Body of pancreas (tissue), 4 donors: ENCODE data around the gene HSPA4L. TPM values are rescaled to one million over a fixed set of nuclear protein-coding genes. Genes with fewer than 3 reads are reported as not detected.

ENCODE experiments used
- ATAC-seq: fragments of 150-250 bp; one replicate; pipeline ENCODE4 v1.9.1; 2016
- DNase-seq, 4 donors: peaks; one replicate each; pipeline ENCODE4 v3.0.0-alpha.2; 2019
- H3K27ac ChIP-seq, 4 donors: fragments of 200-600 bp; sonication (generic); 1 replicate in 3 of 4; 2 replicates in 1 of 4; pipeline versions ENCODE4 v1.5.1 to v1.6.1; 2016 to 2019; ENCODE audit warnings: mild to moderate bottlenecking in 1 of 4, mixed read lengths in 1 of 4, moderate library complexity in 1 of 4
- H3K27me3 ChIP-seq, 2 donors: fragments of 200-600 bp; sonication (generic); one replicate each; pipeline ENCODE4 v1.6.0; 2016; ENCODE audit warnings: mild to moderate bottlenecking in 1 of 2
- H3K36me3 ChIP-seq, 2 donors: fragments of 200-600 bp; sonication (generic); replicated peaks in 1 of 2; 2 replicates each; pipeline ENCODE4 v1.5.1; 2016; ENCODE audit warnings: low read depth in 2 of 2; ENCODE audit not compliant: insufficient read depth in 1 of 2
- H3K4me1 ChIP-seq: fragments of 200-600 bp; sonication (generic); one replicate; pipeline ENCODE4 v1.6.0; 2016
- H3K4me3 ChIP-seq, 2 donors: fragments of 200-600 bp; sonication (generic); 1 replicate in 1 of 2; 2 replicates in 1 of 2; pipeline ENCODE4 v1.5.1; 2016 to 2019
- H3K9me3 ChIP-seq, 3 donors: fragments of 200-600 bp; sonication (generic); 1 replicate in 2 of 3; 2 replicates in 1 of 3; pipeline ENCODE4 v1.5.1; 2016
- POLR2A ChIP-seq, 3 donors: fragments of 450-650 bp; IDR thresholded peaks; one replicate each; pipeline ENCODE4 v1.6.1; 2016; ENCODE audit warnings: antibody characterized with exemption in 3 of 3, mild to moderate bottlenecking in 2 of 3
- WGBS, 2 donors: methylation state at CpG; one replicate each; pipeline ENCODE4 v1.1.5; 2017; 5-methylcytosine and 5-hydroxymethylcytosine counted together
- intact Hi-C: fragments of 100-400 bp; cut with DNase I; formaldehyde crosslinking; loops from one replicate; pipeline ENCODE4 v1.15.1; 2023
- total RNA-seq, 2 donors: library from RNA; depleted of rRNA; stranded (reverse); fragments of >200 nt; gene quantifications; one replicate each; pipeline ENCODE4 v1.1.0, GENCODE V29; 2016
- TF ChIP-seq, protein P1 (sequence below), 7 experiments: fragments of 450-650 bp in 4 of 7; fragments of 200-600 bp in 3 of 7; sonication (generic) in 3 of 7; IDR thresholded peaks; one replicate each; pipeline ENCODE4 v1.5.1; 2016 to 2019; ENCODE audit warnings: antibody characterized with exemption in 7 of 7

HSPA4L gene
- total RNA-seq, 2 donors from 2014 or later: 3.6 to 9.6 TPM

DNA sequence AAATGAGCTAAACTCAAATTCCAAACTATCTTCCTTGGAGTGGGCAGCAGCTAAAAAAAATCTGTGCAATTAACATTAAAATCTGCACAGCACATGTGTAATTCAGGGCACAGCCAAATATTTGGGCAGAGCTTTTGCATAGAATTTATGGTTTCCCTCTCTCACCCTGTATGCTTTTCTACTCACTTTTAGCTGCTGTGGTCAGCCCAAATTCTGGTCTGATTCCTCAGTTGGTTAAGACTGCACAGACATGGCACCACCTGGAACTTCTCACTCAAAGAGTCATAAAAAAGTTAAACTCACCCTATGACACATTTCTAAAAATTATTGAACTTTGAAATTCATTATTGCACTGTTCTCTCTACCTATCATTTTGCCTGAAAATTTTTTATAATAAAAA lies 93.7 kb downstream of the HSPA4L start:
- ATAC-seq: no peak
- intact Hi-C loops: no loop called here

DNA sequence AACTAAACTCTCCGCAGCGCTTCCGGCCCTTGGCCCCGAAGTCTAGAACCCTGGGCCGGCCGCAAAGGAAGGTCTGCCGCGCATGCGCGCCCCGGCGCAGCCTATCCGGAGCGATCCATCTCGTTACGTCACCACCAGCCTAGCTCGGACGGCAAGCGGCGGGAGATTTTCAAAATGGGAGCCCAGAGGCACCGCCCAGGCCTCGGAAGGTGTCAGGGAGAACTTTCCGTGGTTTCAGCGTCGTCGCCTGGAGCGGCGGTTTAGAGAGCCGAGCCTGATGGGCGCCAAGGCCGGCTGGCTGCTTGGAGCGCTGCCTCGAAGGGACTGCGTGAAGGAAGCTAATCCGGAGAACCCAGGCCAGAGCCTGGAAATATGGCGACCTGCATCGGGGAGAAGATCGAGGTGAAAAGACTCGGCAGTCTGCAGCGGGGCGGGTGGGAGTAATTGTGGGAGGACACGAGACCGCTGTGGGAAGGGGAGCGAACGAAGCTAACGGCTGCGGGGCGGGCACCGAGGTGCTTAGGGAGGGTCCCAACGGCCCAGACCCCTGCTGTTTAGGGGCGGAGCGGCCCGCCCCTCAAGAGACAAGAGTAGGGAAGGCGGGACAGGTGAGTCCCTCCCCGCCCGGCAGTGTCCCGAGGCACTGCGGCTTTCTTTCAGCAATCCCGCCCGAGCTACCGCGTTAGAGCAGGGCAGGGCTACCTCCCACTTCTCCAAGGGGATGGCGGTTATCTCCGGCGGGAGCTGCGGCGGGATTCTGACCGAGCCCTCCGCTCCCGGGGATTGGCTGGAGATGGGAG lies 98.8 kb downstream of the HSPA4L start, which contains the start of gene PLK4:
Gene PLK4 (plus strand): TSS at position 131 of the 800 bp plus-strand sequence. CDS start 242 bp downstream, at position 373.
- WGBS, 2 donors: 0 to 1% methylated on average over 40 to 69 of the region's 70 CpGs
- peak within 1 kb of the TSS; percentile 21 to 79 (median 68) for H3K27ac ChIP-seq
- no peaks in the 10 kb centered on the region for H3K9me3 ChIP-seq
- H3K36me3 ChIP-seq: no peaks in the 10 kb centered on the region
- H3K4me1 ChIP-seq: peaks cover 11% of the 10 kb centered on the region
- no peaks in the 10 kb centered on the region for H3K27me3 ChIP-seq
- peak; percentile 94 to 97 (median 96) for DNase-seq
- intact Hi-C loops: no loop called here
- ATAC-seq: peak; percentile 99
- no peak for TF ChIP-seq POLR2A (IDR thresholded peaks at IDR 0.05)
- TF ChIP-seq, protein P1, sequence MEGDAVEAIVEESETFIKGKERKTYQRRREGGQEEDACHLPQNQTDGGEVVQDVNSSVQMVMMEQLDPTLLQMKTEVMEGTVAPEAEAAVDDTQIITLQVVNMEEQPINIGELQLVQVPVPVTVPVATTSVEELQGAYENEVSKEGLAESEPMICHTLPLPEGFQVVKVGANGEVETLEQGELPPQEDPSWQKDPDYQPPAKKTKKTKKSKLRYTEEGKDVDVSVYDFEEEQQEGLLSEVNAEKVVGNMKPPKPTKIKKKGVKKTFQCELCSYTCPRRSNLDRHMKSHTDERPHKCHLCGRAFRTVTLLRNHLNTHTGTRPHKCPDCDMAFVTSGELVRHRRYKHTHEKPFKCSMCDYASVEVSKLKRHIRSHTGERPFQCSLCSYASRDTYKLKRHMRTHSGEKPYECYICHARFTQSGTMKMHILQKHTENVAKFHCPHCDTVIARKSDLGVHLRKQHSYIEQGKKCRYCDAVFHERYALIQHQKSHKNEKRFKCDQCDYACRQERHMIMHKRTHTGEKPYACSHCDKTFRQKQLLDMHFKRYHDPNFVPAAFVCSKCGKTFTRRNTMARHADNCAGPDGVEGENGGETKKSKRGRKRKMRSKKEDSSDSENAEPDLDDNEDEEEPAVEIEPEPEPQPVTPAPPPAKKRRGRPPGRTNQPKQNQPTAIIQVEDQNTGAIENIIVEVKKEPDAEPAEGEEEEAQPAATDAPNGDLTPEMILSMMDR (IDR thresholded peaks at IDR 0.05): no peak
- H3K4me3 ChIP-seq: peak within 1 kb of the TSS; percentile 81 to 84

More for the DNA sequence above, 93.7 kb downstream of the HSPA4L start:
- Histone ChIP-seq H3K4me3 (no peak overlapping the region), H3K27ac (no peak overlapping the region), H3K4me1 (peaks cover 5% of the 10 kb centered on the region), H3K9me3 (no peaks in the 10 kb centered on the region), H3K36me3 (no peaks in the 10 kb centered on the region), H3K27me3 (no peaks in the 10 kb centered on the region)
- no peak for TF ChIP-seq POLR2A (IDR thresholded peaks at IDR 0.05)
- no peak for DNase-seq

DNA sequence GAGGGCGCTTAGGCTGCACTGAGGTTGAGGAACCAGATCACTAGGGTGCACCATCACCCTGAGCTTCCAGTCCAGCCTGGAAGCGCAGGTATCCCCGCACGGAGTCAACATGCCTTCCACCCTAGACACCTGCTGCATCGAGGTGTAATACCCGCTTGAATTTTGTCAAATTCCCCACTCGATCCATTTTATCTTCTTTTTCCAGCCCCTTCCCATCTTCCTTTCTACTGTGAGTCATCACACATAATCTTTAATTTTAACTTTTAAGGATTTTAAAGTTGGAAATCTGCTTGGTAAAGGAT lies 99.4 kb downstream of the HSPA4L start:
- peak; percentile 27 for ATAC-seq
- no peaks in the 10 kb centered on the region for H3K36me3 ChIP-seq
- H3K27me3 ChIP-seq: no peaks in the 10 kb centered on the region
- DNase-seq: no peak
- peak overlapping the region; percentile 81 to 84 for H3K4me3 ChIP-seq
- H3K9me3 ChIP-seq: no peaks in the 10 kb centered on the region
- H3K27ac ChIP-seq: peak overlapping the region in 1 of 4 donors; percentile 79
- peaks cover 11% of the 10 kb centered on the region for H3K4me1 ChIP-seq
- no peak for TF ChIP-seq POLR2A (IDR thresholded peaks at IDR 0.05)
- TF ChIP-seq, protein P1 (IDR thresholded peaks at IDR 0.05): no peak
- 0% methylated on average over 5 to 7 of the region's 7 CpGs for WGBS, 2 donors
- intact Hi-C loops: no loop called here

DNA sequence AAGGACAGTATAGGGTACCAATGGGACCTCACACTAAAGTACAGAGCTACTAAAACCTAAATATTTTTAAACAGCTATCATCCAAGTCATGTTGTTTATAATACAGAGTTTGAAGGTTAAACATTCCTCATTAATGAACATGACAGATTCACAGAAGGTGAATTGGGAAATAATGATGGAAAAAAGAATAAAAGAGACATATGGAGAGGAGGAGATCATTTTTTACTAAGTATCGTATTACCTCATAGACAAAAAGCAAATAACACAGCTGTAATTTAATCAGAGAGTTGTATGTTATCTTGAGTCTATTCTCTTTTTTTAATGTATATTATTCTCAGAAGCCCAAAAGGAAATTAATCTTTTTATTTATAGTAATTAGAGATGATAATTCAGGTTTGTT lies 106.4 kb downstream of the HSPA4L start:
- H3K9me3 ChIP-seq: no peaks in the 10 kb centered on the region
- intact Hi-C loops: no loop called here
- no peak for TF ChIP-seq POLR2A (IDR thresholded peaks at IDR 0.05)
- TF ChIP-seq, protein P1 (IDR thresholded peaks at IDR 0.05): no peak
- DNase-seq (no peak), ATAC-seq (no peak)
- H3K36me3 ChIP-seq: no peaks in the 10 kb centered on the region
- no peaks in the 10 kb centered on the region for H3K27me3 ChIP-seq
- no peak overlapping the region for H3K27ac ChIP-seq
- H3K4me1 ChIP-seq: no peaks in the 10 kb centered on the region
- WGBS, 2 donors: 81 to 89% methylated on average over 1 of the region's 1 CpG
- no peak overlapping the region for H3K4me3 ChIP-seq

DNA sequence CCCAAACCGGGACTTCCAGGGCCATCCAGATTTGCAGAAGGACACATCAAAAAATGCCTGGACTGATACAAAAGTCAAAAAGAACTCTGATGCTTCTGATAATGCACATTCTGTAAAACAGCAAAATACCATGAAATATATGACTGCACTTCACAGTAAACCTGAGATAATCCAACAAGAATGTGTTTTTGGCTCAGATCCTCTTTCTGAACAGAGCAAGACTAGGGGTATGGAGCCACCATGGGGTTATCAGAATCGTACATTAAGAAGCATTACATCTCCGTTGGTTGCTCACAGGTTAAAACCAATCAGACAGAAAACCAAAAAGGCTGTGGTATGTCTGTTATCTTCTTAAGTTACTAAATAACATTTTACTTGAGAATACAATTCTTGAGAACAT lies 107.8 kb downstream of the HSPA4L start:
- DNase-seq (no peak), ATAC-seq (no peak)
- intact Hi-C loops: no loop called here
- Histone ChIP-seq H3K9me3 (no peaks in the 10 kb centered on the region), H3K27ac (no peak overlapping the region), H3K4me3 (no peak overlapping the region), H3K4me1 (no peaks in the 10 kb centered on the region), H3K27me3 (no peaks in the 10 kb centered on the region), H3K36me3 (no peaks in the 10 kb centered on the region)
- TF ChIP-seq POLR2A (IDR thresholded peaks at IDR 0.05): no peak
- TF ChIP-seq, protein P1 (IDR thresholded peaks at IDR 0.05): no peak
- WGBS, 2 donors: 82 to 87% methylated on average over 3 of the region's 3 CpGs

Other genes starting within 250 kb of the HSPA4L start
- gene INTU, start 149.4 kb upstream of the HSPA4L start, total RNA-seq: 1 to 10 TPM; 7.6 to 8.0 TPM
- gene SLC25A31, start 51.9 kb upstream of the HSPA4L start, total RNA-seq: not detected
- 1 to 10 TPM in 1 of 2 donors, not detected in 1; 1.8 TPM for gene PLK4, start 98.6 kb downstream of the HSPA4L start, total RNA-seq
- 10 to 100 TPM; 12.5 to 27.0 TPM for gene MFSD8, start 182.9 kb downstream of the HSPA4L start, total RNA-seq
- 10 to 100 TPM; 10.1 to 10.5 TPM for gene ABHD18, start 183.1 kb downstream of the HSPA4L start, total RNA-seq